HG03378 (cell line): Measurements from ENCODE around the gene KLF12.

Source experiments
- ATAC-seq: cut with Tn5 transposase; IDR thresholded peaks from one replicate; pipeline ENCODE4 v1.9.1; 2021; ENCODE audit warnings: mild to moderate bottlenecking, moderate library complexity; ENCODE audit not compliant: unreplicated experiment

Gene KLF12

DNA sequence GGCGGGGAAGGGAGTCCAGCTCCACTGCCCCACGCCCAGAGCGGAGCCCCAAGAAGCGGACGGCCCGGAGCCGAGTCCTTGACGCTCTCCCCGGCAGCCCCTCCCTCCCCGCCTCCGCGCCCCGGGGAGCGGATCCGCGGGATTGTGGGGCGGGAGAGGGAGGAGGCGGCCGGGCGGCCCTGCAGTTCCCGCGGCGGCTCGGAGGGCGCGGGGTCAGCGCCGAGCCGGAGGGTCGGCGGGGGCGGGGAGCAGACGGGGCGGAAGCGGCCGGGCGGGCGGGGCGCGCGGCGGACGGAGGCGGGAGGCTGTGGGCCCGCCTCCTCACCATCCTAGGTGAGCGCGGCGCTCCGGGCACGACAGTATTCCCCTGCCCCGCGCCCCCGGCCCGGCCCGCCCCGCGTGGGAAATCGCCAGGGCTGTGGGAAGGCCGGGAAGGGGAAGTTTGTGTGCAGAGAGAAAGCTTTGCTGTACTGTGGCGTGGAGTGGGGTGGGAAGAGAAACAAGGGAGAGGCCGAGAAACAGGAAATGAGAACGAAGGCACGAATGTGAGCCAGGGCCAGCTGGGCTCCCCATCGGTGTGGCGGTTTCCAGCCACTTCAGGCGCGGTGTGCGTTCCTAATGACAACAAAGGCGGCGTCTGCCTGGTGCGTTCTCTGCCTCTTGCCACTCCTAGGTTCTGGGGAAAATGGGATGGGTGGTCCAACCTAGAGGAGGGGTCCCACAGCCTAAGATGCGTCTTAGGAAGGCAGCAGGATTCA lies 1.3 kb upstream of the KLF12 start:
- peak; percentile 35 for ATAC-seq

DNA sequence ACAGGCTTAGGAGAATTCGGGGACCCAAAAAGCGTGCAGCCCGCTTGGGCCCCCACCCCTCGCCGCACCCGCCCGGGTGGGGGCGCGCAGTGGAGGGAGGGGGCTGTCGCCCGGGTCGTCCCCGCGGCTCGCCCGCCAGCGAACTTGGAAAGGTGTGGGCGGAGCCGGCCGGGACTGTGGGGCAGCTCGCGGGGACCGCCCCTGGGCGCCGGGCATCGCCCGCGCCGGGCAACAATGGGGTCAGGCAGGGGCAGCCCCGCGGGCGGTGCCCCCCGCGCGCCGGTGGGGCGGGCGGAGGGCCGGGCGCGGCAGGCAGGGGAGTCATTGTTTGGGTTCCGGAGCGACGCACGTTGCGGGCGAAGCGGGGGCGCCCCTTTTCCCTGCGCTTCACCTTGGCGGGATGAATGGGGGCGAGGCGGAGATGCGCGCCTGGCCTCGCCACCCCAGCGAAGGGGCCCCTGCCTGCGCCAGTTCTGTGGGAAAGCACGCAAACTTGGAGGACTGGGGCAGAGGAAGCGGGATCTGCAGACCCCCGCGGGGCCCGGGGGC lies 647 bp upstream of the KLF12 start:
- ATAC-seq = peak; percentile 15

DNA sequence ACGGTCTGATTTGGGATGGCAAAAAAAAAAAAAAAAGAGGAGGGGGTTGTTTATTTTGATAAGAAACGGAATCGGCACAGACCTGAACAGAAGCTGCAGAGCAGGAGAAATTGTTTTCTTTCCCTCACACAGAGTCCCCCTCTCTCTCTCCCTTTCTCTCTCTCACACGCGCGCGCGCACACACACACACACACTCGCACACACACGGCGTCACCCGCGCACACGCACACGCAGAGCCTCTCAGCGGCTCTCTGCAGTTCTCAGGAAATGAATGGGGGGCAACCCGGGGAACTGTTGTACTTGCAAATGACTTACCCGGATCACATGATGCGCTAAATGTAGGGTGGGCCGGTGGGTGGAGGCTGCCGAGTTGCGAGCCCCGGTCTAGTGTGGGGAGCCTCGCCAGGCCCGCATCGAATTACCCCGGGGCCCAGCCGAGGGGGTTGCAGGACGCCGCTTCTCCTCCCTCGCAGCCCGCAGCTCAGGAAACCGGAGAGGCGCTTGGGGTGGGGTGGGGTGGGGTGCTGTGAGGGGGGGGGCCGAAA lies 475 bp downstream of the KLF12 start:
- peak; percentile 52 for ATAC-seq

DNA sequence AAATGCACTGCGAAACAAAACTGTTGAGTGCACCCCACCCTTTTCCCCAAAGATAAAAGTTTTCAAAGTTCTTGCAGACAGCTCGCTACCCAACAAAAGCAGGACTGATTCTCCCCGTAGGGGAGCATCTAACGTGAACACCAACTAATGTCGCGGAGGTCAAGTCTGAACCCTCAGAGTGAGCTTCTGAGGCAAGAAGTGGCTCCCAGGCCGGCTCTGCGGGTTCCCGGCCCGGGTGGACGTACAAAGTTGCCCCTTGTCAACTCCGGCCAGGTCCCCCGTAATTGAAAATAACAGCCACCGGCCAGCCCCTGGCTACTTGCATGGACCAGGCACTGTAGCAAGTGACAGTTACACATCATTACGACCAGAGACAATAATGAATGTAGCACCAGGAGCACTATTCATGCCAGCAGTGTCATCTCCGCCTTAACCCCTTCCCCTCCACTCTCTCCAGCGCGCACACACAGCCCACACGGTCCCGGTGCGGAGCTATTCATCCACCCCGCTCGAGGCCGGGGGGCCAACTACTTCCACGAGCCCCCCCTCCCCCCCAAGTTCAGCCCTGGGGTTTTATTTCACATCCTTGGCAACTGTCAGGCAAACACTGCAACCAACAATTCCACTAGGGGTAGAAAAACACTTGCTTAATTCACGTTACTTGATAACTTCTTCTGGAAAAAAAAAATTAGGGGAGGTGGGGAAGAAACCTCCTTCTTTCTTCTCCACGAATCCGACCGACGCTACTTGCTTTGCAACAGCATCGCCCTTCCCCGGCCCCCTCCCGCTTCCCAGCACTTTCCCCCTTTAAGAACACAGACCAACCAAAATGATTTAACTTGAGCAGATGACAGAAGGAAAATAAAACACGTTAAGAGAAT lies 1.2 kb downstream of the KLF12 start:
- no peak for ATAC-seq

DNA sequence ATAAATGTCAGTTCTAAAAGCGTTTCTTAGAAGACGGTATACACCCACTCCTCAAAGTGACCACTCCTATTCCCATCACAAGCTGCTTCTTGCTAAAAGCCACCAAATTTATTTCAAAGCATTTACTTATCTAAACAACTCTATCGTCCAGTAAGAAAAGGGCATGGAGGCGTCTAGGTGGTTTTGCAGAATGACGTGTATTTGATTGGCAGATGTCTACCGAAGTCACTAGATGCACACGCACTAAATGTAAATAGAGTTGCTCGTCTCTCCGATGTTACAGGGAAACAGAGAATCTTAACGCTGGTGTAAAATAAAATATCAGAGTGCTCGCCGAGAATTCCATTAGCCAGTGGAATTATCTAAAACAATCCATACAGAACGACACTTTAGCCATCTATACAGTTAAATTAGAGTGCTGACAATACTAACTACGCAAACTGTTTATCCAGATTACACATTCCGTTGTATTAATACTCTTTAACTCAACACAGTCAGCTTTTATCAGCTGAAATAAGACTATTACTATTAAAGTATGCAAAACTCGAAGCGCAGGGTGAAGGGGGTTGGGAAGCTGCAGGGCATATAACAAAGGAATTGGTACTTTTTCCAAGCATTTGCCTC lies 1.9 kb downstream of the KLF12 start:
- no peak for ATAC-seq

DNA sequence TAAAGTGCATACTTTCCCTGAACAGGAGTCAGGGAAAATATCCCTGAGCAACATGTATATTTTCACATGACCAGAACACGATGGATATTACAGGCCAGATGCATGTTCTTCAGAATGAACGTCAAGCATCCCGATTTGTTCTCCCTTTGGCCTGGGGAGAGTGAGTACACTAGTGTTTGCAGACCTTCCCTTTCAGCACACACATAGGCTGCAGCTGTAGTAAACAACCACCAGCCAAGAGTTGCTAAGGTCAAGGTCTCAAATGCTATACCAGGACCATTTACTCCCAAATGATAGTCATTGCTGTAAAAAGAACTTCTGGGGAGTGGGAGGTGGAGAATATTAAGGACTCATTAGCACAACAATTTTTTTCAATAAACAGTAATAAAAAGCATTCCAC lies 3.0 kb downstream of the KLF12 start:
- ATAC-seq = no peak

DNA sequence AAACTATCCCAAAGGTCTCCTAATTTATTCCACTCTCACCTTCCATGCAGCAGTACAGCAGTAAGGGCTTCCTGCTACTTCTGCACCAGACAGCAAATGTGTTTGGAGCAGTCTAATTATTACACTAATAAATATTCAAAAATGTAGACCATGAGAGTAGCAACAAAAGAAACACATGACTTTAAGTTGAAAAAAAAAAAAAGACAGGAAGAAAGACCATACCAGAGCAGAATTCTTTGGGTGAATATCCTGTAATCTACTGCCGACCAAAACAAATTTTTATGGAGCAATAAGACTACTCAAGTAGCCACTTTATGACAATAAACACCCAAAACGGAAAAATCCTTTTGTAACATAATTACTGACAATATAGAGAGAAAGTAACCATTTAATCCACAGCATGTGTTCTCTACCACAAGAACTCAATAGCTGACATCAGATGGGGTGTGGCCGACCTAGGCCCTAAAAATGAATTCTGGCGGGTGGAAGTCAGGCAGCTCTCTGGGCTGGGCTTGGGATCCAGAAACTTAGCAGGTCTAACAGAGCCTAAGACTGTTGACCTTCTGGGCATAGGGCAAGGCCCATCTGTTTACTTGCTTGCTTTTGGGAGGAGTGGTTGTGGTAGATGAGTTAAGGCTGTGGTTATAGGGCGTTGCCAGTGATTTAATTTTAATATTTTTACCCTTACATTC lies 4.6 kb downstream of the KLF12 start:
- no peak for ATAC-seq

DNA sequence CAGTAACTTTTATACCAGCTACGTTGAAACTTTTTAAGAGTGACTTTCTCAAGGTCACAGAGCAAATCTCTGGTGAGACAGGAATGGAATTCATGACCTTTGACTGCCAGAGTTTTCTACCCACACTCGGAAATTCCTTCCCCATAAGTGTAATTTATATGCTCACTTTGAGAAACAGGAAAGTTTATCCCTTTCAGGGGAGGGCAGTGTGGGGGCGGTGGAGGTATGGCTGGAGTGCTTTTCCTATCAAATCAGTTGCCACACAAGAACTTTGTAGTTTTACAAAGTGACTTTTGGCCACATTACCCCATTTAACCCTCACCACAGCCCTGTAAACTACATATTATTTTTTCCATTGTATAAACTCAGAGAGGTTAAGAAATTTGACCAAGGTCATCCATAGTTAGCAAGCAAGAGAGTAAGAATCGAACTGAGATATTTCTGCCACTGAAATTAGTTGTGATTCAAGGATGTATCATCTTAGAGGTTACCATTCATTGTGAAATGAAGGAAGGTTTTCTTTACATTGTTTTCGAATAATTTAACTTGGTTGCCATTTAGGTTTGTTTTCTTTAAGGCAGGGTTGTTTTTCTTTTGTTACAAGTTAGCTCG lies 5.9 kb downstream of the KLF12 start:
- ATAC-seq = no peak

DNA sequence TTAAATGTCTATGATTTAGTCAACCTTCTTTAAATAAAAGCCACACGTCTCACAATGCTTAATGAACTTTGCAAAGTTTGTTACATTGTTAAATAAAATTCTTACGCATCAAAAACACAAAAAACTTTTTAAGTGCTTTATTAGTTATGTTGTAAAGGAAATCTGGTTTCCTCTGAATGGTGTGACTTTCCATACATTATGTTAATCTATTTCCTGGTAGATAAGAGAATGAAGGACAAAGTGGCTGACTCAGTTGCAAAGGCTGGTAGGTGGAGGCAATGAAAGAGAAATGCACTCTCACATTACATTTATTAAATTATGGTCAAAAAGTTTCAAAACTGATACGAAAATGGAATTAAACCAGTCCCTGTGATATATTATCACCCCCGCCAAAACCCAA lies 15.9 kb downstream of the KLF12 start:
- no peak for ATAC-seq

DNA sequence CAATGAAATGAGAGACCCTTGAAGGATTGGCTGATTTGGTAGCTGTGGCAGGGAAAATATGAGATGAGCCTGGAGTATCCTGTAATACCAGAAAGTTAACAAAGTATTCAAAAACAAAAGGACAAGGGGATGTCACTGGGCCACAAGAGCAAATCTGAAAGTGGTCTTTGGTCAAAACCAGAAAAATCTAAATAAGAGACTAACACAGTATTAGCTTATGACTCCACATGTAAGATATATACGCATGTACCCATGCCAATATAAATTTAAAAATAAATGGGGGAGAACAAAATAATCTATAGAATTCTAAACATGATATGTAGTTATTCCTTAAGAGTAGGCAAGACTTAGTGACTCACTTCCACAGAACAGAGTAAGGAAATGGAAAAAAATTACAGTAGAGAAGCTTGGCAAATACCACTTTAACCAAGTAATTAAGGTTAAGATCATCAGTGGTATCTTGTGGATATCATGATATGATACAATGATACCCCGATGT lies 16.9 kb downstream of the KLF12 start:
- no peak for ATAC-seq

DNA sequence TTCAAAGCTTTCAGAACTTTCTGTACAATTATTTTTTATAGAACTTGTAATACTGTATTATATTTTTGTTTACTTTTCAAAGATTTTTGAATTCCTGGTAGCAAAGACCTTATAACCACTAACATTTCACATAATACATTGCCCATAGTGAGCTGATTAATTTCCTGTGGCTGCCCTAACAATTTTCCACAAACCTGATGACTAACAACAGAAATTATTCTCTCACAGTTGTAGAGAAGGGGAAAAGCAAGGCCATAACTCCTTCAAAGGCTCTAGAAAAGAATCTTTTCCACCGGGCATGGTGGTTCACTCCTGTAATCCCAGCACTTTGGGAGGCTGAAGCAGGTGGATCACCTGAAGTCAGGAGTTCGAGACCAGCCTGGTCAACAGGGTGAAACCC lies 19.1 kb downstream of the KLF12 start:
- no peak for ATAC-seq

DNA sequence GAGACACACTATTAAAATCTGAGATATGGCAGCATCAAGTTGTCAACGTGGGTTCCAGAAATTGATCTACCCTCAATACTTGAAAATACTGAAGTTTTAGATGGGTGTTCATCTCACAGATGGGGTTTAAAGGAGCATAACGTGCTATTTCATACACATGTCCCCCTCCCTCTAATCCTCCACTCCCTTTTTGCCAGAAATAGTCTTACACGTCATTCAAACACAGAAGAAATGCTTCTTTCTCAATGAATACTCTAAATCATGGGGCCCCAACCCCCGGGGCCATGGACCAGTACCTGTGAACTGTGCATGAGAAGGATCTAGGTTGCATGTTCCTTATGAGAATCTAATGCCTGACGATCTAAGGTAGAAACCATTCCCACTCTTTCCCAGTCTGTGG lies 19.6 kb downstream of the KLF12 start:
- ATAC-seq = no peak

DNA sequence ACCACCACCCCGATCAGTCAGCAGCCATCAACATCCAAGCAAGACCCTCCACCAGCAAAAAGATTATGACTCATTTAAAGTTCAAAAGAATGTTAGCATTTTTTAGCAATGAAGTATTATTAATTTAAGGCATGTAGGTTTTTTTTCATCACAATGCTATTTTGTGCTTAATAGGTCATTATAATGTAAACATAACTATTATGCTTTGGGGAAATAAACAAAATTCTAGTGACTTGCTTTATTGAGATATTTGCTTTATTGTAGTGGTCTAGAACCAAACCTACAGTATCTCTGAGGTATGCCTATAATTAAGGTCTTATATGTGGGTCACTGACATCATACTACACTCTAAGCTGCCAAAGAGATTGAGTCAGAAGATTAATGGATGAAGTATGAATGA lies 20.0 kb downstream of the KLF12 start:
- ATAC-seq = no peak

DNA sequence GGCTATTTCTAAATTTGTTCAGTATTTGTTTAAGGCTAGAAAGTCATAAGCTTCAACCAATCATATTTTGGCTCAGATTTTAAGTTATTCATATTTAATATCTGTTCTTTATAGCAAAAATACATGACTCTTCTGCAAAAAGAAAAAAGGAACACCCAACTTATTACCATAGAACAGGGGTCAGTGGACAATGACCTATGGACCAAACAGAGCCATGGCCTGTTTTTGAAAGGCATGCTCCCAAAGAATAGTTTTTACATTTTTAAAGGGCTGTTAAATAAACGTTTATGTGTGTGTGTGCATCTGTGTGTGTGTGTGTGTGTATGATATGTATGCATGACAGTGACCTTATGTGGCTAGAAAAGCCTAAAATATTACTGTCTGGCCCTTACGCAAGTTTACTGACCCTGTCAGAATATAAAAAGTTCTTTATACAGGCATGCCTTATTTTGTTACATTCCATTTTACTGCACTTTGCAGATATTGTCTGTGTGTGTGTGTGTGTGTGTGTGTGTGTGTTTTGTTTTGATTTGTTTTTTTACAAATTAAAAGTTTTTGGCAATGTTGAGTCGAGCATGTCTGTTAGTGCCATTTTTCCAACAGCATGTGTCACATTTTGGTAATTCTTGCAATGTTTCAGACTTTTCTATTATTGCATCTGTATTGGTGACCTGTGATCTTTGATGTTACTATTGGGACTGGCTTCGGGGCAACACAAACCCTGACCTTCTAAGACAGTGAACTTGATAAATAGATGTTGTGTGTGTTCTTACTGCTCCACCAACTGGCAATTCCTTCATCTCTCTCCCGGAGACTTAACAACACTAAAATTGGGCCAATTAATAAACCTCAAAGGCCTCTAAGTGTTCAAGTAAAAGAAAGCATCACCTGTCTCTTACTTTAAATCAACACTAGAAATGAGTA lies 22.0 kb downstream of the KLF12 start:
- ATAC-seq = no peak

DNA sequence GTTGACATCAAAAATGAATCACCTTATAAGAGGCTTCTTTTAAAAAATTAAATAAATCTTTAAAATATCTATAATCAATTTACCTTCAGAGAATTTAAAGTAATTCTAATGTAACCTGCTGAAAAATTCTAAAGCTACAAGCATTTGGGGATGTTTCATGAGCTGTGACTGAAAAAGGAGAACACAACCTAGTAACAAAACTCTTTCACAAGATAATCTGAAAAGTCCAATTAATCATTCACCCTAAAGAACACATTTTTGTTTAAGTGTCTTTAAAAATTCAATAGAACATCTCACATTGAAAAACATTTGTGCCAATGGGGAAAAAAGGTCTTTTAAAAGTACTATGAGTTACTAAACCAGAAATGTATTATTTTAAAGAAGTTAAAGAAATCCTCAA lies 22.8 kb downstream of the KLF12 start:
- ATAC-seq = no peak

DNA sequence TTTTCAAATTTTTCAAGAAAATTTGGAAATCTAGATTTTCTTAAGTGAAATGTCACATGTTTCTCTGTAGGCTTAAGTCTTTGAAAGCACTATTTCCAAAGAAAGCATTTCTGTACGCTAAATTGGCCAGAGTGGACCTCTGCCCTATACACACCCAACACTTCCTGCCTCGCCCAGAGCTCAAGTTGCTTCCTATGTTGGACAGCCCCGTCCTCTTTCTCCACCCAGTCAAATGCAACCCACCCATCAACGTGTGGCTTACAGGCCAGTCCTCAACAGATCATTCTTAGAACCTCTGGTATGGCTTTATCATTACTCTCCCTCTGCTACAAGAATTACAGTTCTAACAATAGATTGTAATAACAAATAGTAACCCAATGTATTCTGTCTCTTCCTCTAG lies 24.2 kb downstream of the KLF12 start:
- no peak for ATAC-seq

DNA sequence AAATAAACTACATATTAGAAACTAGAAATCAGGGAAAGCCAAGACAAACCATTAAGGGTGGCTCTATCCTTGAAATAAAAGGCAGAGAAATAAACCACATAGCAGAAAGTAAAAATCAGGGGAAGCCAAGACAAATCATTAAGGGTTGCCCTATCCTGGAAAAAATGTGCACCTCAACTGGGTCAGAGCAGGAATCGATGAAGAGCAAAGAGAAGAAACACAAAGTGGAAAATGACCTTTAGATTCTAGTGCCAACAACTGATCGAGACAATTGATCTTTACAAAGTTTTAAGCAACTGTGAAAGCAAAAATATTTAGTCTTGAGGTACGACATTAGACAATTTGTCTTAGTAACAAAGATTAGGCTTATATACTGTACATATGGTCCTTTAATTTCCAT lies 26.6 kb downstream of the KLF12 start:
- no peak for ATAC-seq

DNA sequence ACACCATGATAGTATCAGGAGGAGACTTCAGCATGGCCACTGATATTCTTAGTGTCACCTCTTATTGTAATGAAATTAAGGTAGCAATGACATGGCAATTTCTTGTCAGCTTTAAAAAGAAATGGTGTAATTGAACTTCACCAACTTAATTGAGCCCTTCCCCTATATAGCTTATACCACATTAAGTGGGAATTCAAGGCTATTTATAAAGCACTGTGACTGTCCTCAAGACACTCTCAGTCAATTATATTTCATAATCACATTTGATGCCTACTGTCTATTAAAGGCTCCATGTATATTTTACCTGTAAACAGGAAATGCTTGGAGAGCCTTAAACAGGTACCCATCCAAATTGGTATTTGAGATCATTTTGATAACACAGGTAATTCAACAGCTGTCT lies 28.3 kb downstream of the KLF12 start:
- no peak for ATAC-seq

DNA sequence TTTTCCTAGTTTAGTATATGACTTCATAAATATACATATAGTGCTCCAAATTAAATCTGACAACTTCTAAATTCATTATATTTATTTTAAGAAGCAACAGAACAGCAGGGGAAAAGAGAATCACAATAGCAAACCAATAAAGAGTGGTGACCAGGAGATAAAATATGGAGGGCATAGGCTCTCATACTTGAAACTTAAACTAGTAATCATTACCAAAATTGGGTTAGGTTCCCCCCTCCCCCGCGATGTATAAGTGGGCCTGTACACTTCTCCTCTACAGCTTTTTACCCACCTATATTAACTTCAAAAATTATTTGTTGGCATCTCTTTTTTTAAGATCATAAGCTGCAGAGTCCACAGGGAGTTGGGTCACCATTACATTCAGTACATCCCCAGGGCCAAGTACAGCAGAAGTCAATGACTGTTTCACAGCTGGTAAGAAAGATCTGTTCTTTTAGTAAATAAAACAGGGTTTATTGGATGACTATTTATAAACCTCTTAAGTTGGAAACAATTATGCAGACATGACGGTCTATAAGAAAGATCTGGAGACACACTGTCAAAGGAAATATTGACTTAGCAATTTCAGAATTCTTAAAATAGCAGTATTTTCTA lies 29.4 kb downstream of the KLF12 start:
- ATAC-seq = no peak
